HEK293 (cell line): ENCODE measurements around the gene STRN3.

Source experiments
- CTCF ChIA-PET: fragments of 350-600 bp; formaldehyde crosslinking; extraction: SDS; loops from one replicate; lab custom pipeline; 2021; ENCODE audit warnings: antibody characterized with exemption; lab: Yijun Ruan, JAX
- POLR2A ChIA-PET: fragments of 300-600 bp; formaldehyde crosslinking; extraction: SDS; loops from one replicate; lab custom pipeline; 2020; ENCODE audit warnings: antibody characterized with exemption, inconsistent platforms; lab: Yijun Ruan, JAX
- H3K27ac ChIP-seq: fragments of 200-500 bp; sonication (Bioruptor generic); 2 replicates; pipeline ENCODE4 v1.5.1; 2014; ENCODE audit warnings: low read depth, low read length, control low read depth, inconsistent platforms; ENCODE audit errors: extremely low read depth
- H3K36me3 ChIP-seq, 2 experiments: fragments of 200-500 bp in 1 of 2; sonication (Bioruptor generic) in 1 of 2; 1 replicate in 1 of 2; 2 replicates in 1 of 2; pipeline ENCODE4 v1.5.1; 2014 to 2017; ENCODE audit warnings: inconsistent platforms in 2 of 2, low read length in 2 of 2; ENCODE audit not compliant: control insufficient read depth in 2 of 2, insufficient read depth in 1 of 2
- H3K4me1 ChIP-seq: fragments of 200-500 bp; sonication (Bioruptor generic); 2 replicates; pipeline ENCODE4 v1.5.1; 2014; ENCODE audit warnings: mild to moderate bottlenecking, low read length, inconsistent platforms; ENCODE audit not compliant: control insufficient read depth, insufficient read depth
- H3K4me3 ChIP-seq: 2 replicates; pipeline ENCODE4 v1.5.1; 2011; ENCODE audit warnings: low read depth, mild to moderate bottlenecking, control low read depth, low read length, moderate library complexity
- H3K9me3 ChIP-seq: fragments of 200-500 bp; sonication (Bioruptor generic); 2 replicates; pipeline ENCODE4 v1.5.1; 2014; ENCODE audit warnings: low read depth, low read length, inconsistent platforms; ENCODE audit not compliant: control insufficient read depth, insufficient read depth
- ATF2 ChIP-seq: fragments of 450-650 bp; formaldehyde crosslinking; IDR thresholded peaks from 2 replicates; pipeline ENCODE4 v1.5.1; 2016; ENCODE audit warnings: missing biosample characterization, missing genetic modification characterization, low read depth
- HOXC10 ChIP-seq: sonication (generic); formaldehyde crosslinking; IDR thresholded peaks from 2 replicates; pipeline ENCODE4 v1.8.1; 2023; ENCODE audit warnings: mild to moderate bottlenecking, missing genetic modification reagents
- IKZF3 ChIP-seq: fragments of 450-650 bp; IDR thresholded peaks from 2 replicates; pipeline ENCODE4 v1.5.0; 2018; ENCODE audit warnings: missing biosample characterization, mild to moderate bottlenecking, missing genetic modification characterization, moderate library complexity
- KLF8 ChIP-seq: fragments of 450-650 bp; formaldehyde crosslinking; IDR thresholded peaks from 2 replicates; pipeline ENCODE4 v1.5.1; 2016; ENCODE audit warnings: missing biosample characterization, missing genetic modification characterization
- MYNN ChIP-seq: fragments of 450-650 bp; formaldehyde crosslinking; IDR thresholded peaks from 2 replicates; pipeline ENCODE4 v1.5.1; 2016; ENCODE audit warnings: missing biosample characterization, missing genetic modification characterization, borderline replicate concordance
- PRDM10 ChIP-seq: fragments of 450-650 bp; formaldehyde crosslinking; IDR thresholded peaks from 2 replicates; pipeline ENCODE4 v1.5.1; 2016; ENCODE audit warnings: missing biosample characterization, missing genetic modification characterization
- SETDB1 ChIP-seq: IDR thresholded peaks from one replicate; pipeline ENCODE4 v1.6.1; 2017; ENCODE audit warnings: mild to moderate bottlenecking, low read length, moderate library complexity, mixed read lengths; ENCODE audit not compliant: insufficient read length
- SP3 ChIP-seq: fragments of 450-650 bp; formaldehyde crosslinking; IDR thresholded peaks from 2 replicates; pipeline ENCODE4 v1.5.1; 2016; ENCODE audit warnings: missing biosample characterization, missing genetic modification characterization
- ZBTB1 ChIP-seq: fragments of 450-650 bp; formaldehyde crosslinking; IDR thresholded peaks from 2 replicates; pipeline ENCODE4 v1.5.1; 2016; ENCODE audit warnings: missing biosample characterization, missing genetic modification characterization
- ZNF155 ChIP-seq: fragments of 450-650 bp; formaldehyde crosslinking; IDR thresholded peaks from 2 replicates; pipeline ENCODE4 v1.5.1; 2016; ENCODE audit warnings: missing biosample characterization, missing genetic modification characterization
- ZNF211 ChIP-seq: fragments of 450-650 bp; formaldehyde crosslinking; IDR thresholded peaks from 2 replicates; pipeline ENCODE4 v1.5.1; 2016; ENCODE audit warnings: low read depth, missing biosample characterization, missing genetic modification characterization
- ZNF335 ChIP-seq: fragments of 450-650 bp; formaldehyde crosslinking; conservative IDR thresholded peaks from 2 replicates; pipeline ENCODE4 v1.5.1; 2016; ENCODE audit warnings: missing biosample characterization, missing genetic modification characterization
- ZNF366 ChIP-seq: fragments of 450-650 bp; formaldehyde crosslinking; conservative IDR thresholded peaks from 2 replicates; pipeline ENCODE4 v1.5.1; 2016; ENCODE audit warnings: missing biosample characterization, missing genetic modification characterization
- ZNF426 ChIP-seq: fragments of 450-650 bp; formaldehyde crosslinking; IDR thresholded peaks from 2 replicates; pipeline ENCODE4 v1.5.1; 2017; ENCODE audit warnings: missing biosample characterization, missing genetic modification characterization, mild to moderate bottlenecking, inconsistent platforms, moderate library complexity
- ZNF521 ChIP-seq: fragments of 450-650 bp; formaldehyde crosslinking; IDR thresholded peaks from 2 replicates; pipeline ENCODE4 v1.5.1; 2017; ENCODE audit warnings: missing biosample characterization, mild to moderate bottlenecking, missing genetic modification characterization
- ZNF530 ChIP-seq: fragments of 450-650 bp; formaldehyde crosslinking; IDR thresholded peaks from 2 replicates; pipeline ENCODE4 v1.5.1; 2016; ENCODE audit warnings: low read depth, missing biosample characterization, missing genetic modification characterization
- ZNF549 ChIP-seq: fragments of 450-650 bp; IDR thresholded peaks from 2 replicates; pipeline ENCODE4 v1.5.1; 2018; ENCODE audit warnings: missing biosample characterization, missing genetic modification characterization, mild to moderate bottlenecking, inconsistent platforms, moderate library complexity
- ZNF830 ChIP-seq: fragments of 450-650 bp; IDR thresholded peaks from 2 replicates; pipeline ENCODE4 v1.5.0; 2018; ENCODE audit warnings: missing biosample characterization, missing genetic modification characterization, low read depth, mild to moderate bottlenecking, moderate library complexity
- TF ChIP-seq, protein P1 (sequence below): fragments of 450-650 bp; formaldehyde crosslinking; IDR thresholded peaks from 2 replicates; pipeline ENCODE4 v1.5.1; 2017; ENCODE audit warnings: missing biosample characterization, mild to moderate bottlenecking, missing genetic modification characterization, moderate library complexity
- TF ChIP-seq, protein P2 (sequence below): fragments of 450-650 bp; formaldehyde crosslinking; IDR thresholded peaks from 2 replicates; pipeline ENCODE4 v1.5.1; 2016; ENCODE audit warnings: missing biosample characterization, missing genetic modification characterization
- TF ChIP-seq, protein P3 (sequence below): fragments of 450-650 bp; formaldehyde crosslinking; IDR thresholded peaks from 2 replicates; pipeline ENCODE4 v1.5.1; 2016; ENCODE audit warnings: missing biosample characterization, missing genetic modification characterization, borderline replicate concordance

STRN3 gene

DNA sequence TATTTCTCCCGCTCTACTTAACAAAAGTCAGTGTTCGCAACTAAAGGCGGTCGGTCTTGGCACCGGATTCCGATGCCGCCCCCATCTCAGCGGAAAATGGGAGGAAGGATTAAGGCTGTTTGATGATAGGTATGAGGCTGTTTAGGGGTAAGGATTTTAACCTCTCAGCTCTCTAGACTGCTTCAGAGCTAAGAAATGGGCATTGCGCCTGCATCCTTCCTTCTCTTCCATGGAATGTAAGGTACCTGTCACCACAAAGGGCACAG is 150.5 kb downstream of the STRN3 start:
- Histone ChIP-seq H3K4me1 (peaks cover 5% of the 10 kb centered on the region; the same call in 1 of the 2 replicates), H3K36me3 (peaks cover 23 to 36% of the 10 kb centered on the region in 2 experiments)
- TF ChIP-seq, protein P1, sequence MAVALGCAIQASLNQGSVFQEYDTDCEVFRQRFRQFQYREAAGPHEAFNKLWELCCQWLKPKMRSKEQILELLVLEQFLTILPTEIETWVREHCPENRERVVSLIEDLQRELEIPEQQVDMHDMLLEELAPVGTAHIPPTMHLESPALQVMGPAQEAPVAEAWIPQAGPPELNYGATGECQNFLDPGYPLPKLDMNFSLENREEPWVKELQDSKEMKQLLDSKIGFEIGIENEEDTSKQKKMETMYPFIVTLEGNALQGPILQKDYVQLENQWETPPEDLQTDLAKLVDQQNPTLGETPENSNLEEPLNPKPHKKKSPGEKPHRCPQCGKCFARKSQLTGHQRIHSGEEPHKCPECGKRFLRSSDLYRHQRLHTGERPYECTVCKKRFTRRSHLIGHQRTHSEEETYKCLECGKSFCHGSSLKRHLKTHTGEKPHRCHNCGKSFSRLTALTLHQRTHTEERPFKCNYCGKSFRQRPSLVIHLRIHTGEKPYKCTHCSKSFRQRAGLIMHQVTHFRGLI (tag by site-specific recombination) = no peak
- TF ChIP-seq ZBTB1 (no peak), PRDM10 (0 out of 2 replicates have a peak, but pooled peaks have one; percentile 3), SP3 (tag by site-specific recombination) (0 out of 2 replicates have a peak, but pooled peaks have one; percentile 0), IKZF3 (tag by site-specific recombination) (peak; percentile 37; the same call in 1 of the 2 replicates), ZNF366 (tag by site-specific recombination) (peak; percentile 30; the same call in 1 of the 2 replicates)
- TF ChIP-seq, all 188 proteins: peak for 4
- Histone ChIP-seq H3K27ac (peak overlapping the region; percentile 78; the same call in 1 of the 2 replicates), H3K4me3 (no peak overlapping the region), H3K9me3 (no peaks in the 10 kb centered on the region)
- POLR2A ChIA-PET = interaction anchor here (1.1 kb wide), 1 partner anchor 118 kb away, joined by 3 read pairs; no protein-coding TSS in a partner anchor
- CTCF ChIA-PET = no interaction called here

DNA sequence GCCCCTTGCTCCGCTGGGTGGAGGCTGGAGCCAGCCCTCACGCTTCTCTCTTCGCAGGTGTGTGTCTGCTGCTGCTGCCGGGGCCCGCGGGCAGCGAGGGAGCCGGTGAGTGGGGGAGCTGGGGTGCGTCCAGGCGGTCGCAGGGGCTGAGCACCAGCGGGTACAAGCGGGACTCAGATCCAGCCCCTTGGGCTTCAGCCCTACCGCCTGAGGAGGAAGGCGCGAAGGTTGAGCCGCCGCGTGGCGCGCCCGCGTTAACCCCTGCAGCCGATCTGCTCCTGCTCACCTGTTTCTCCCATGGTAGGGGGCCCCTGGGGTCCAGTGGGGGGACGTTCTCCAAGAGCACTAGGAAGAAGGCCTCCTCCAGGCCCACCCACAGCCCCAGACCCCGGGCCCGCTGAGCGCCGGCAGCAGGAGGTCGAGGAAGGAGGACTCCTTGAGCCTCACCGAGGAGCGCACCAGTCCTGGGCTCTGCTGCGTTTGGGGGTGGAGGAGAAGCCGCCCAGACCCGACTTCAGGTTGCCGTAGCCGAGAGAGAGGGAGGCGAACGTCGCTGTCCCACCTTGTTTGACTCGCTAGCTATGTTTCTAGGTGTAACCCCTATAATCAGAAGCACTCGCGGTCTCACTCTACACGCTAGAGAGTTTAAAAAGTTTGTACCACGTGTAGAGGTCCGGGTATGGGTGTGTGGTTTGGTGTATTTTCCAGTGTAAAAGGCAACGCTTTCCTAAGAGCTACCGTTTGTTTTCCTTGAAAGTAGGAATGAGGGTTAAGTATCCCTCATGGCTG is 151.0 kb downstream of the STRN3 start:
- Histone ChIP-seq H3K9me3 (no peaks in the 10 kb centered on the region), H3K4me3 (peak overlapping the region; percentile 69), H3K27ac (peak overlapping the region; percentile 78; the same call in 1 of the 2 replicates), H3K36me3 (peaks cover 23 to 31% of the 10 kb centered on the region in 2 experiments), H3K4me1 (peaks cover 5% of the 10 kb centered on the region; the same call in 1 of the 2 replicates)
- ChIA-PET POLR2A (interaction anchor here (1.1 kb wide), 1 partner anchor 117 kb away, joined by 3 read pairs; no protein-coding TSS in a partner anchor), CTCF (no interaction called here)
- TF ChIP-seq, protein P2, sequence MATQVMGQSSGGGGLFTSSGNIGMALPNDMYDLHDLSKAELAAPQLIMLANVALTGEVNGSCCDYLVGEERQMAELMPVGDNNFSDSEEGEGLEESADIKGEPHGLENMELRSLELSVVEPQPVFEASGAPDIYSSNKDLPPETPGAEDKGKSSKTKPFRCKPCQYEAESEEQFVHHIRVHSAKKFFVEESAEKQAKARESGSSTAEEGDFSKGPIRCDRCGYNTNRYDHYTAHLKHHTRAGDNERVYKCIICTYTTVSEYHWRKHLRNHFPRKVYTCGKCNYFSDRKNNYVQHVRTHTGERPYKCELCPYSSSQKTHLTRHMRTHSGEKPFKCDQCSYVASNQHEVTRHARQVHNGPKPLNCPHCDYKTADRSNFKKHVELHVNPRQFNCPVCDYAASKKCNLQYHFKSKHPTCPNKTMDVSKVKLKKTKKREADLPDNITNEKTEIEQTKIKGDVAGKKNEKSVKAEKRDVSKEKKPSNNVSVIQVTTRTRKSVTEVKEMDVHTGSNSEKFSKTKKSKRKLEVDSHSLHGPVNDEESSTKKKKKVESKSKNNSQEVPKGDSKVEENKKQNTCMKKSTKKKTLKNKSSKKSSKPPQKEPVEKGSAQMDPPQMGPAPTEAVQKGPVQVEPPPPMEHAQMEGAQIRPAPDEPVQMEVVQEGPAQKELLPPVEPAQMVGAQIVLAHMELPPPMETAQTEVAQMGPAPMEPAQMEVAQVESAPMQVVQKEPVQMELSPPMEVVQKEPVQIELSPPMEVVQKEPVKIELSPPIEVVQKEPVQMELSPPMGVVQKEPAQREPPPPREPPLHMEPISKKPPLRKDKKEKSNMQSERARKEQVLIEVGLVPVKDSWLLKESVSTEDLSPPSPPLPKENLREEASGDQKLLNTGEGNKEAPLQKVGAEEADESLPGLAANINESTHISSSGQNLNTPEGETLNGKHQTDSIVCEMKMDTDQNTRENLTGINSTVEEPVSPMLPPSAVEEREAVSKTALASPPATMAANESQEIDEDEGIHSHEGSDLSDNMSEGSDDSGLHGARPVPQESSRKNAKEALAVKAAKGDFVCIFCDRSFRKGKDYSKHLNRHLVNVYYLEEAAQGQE (tag by site-specific recombination) = no peak
- TF ChIP-seq, protein P3, sequence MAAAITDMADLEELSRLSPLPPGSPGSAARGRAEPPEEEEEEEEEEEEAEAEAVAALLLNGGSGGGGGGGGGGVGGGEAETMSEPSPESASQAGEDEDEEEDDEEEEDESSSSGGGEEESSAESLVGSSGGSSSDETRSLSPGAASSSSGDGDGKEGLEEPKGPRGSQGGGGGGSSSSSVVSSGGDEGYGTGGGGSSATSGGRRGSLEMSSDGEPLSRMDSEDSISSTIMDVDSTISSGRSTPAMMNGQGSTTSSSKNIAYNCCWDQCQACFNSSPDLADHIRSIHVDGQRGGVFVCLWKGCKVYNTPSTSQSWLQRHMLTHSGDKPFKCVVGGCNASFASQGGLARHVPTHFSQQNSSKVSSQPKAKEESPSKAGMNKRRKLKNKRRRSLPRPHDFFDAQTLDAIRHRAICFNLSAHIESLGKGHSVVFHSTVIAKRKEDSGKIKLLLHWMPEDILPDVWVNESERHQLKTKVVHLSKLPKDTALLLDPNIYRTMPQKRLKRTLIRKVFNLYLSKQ (tag by site-specific recombination) = no peak
- TF ChIP-seq ZNF335 (tag by site-specific recombination) (0 out of 2 replicates have a peak, but pooled peaks have one; percentile 54), ZNF530 (tag by site-specific recombination) (no peak), ZNF830 (tag by site-specific recombination) (no peak), HOXC10 (CRISPR knock-in tag) (no peak), ZNF211 (tag by site-specific recombination) (no peak), SETDB1 (no peak), ATF2 (no peak), KLF8 (tag by site-specific recombination) (no peak), ZNF426 (tag by site-specific recombination) (no peak), MYNN (no peak), IKZF3 (tag by site-specific recombination) (no peak), SP3 (tag by site-specific recombination) (0 out of 2 replicates have a peak, but pooled peaks have one; percentile 19), ZNF521 (no peak), ZNF155 (tag by site-specific recombination) (no peak), ZNF549 (no peak)
